HEK293T (cell line): ENCODE measurements around the gene PRSS38.

Experiments used
- CTCF ChIA-PET: fragments of 350-600 bp; formaldehyde crosslinking; extraction: SDS; loops from one replicate; lab custom pipeline; 2021; ENCODE audit warnings: antibody characterized with exemption, inconsistent platforms; lab: Yijun Ruan, JAX
- POLR2A ChIA-PET: fragments of 350-600 bp; formaldehyde crosslinking; extraction: SDS; loops from one replicate; lab custom pipeline; 2020; ENCODE audit warnings: antibody characterized with exemption, inconsistent platforms; lab: Yijun Ruan, JAX
- DNase-seq: peaks from one replicate; pipeline ENCODE4 v3.0.0; 2012; ENCODE audit warnings: mixed read lengths; ENCODE audit errors: extremely low spot score
- ARNT ChIP-seq: fragments of 450-650 bp; IDR thresholded peaks from 2 replicates; pipeline ENCODE4 v1.6.1; 2017; ENCODE audit warnings: mild to moderate bottlenecking
- BHLHE40 ChIP-seq: fragments of 450-650 bp; IDR thresholded peaks from 2 replicates; pipeline ENCODE4 v1.6.1; 2016; ENCODE audit warnings: mild to moderate bottlenecking, moderate library complexity, borderline replicate concordance
- CTBP1 ChIP-seq: fragments of 450-650 bp; IDR thresholded peaks from 2 replicates; pipeline ENCODE4 v1.6.1; 2016; ENCODE audit warnings: borderline replicate concordance
- ELF4 ChIP-seq: fragments of 450-650 bp; IDR thresholded peaks from 2 replicates; pipeline ENCODE4 v1.6.1; 2017; ENCODE audit warnings: antibody characterized with exemption
- FOXA1 ChIP-seq: fragments of 450-650 bp; IDR thresholded peaks from 2 replicates; pipeline ENCODE4 v1.6.1; 2016; ENCODE audit warnings: mild to moderate bottlenecking
- FOXK2 ChIP-seq: fragments of 450-650 bp; IDR thresholded peaks from 2 replicates; pipeline ENCODE4 v1.6.1; 2016; ENCODE audit warnings: mild to moderate bottlenecking
- FOXM1 ChIP-seq: fragments of 450-650 bp; IDR thresholded peaks from 2 replicates; pipeline ENCODE4 v1.6.1; 2017; ENCODE audit warnings: mild to moderate bottlenecking, borderline replicate concordance
- HDGF ChIP-seq: fragments of 450-650 bp; IDR thresholded peaks from 2 replicates; pipeline ENCODE4 v1.6.1; 2017; ENCODE audit warnings: antibody characterized with exemption, borderline replicate concordance
- L3MBTL2 ChIP-seq: fragments of 450-650 bp; conservative IDR thresholded peaks from 2 replicates; pipeline ENCODE4 v1.6.1; 2016; ENCODE audit warnings: mild to moderate bottlenecking
- LEF1 ChIP-seq: fragments of 450-650 bp; IDR thresholded peaks from 2 replicates; pipeline ENCODE4 v1.6.1; 2017; ENCODE audit warnings: mild to moderate bottlenecking, borderline replicate concordance
- NFRKB ChIP-seq: fragments of 450-650 bp; IDR thresholded peaks from 2 replicates; pipeline ENCODE4 v1.6.1; 2016; ENCODE audit warnings: mild to moderate bottlenecking, moderate library complexity
- PKNOX1 ChIP-seq: fragments of 450-650 bp; IDR thresholded peaks from 2 replicates; pipeline ENCODE4 v1.6.1; 2016
- SP1 ChIP-seq: fragments of 450-650 bp; IDR thresholded peaks from 2 replicates; pipeline ENCODE4 v1.6.1; 2017
- SUZ12 ChIP-seq: fragments of 450-650 bp; IDR thresholded peaks from 2 replicates; pipeline ENCODE4 v1.6.1; 2016; ENCODE audit warnings: mild to moderate bottlenecking
- TARDBP ChIP-seq: fragments of 450-650 bp; IDR thresholded peaks from 2 replicates; pipeline ENCODE4 v1.6.1; 2016
- ZNF384 ChIP-seq: fragments of 450-650 bp; IDR thresholded peaks from 2 replicates; pipeline ENCODE4 v1.6.1; 2016

Gene PRSS38

GRCh38 chr1:227788271-227789083 lies 27.0 kb upstream of the PRSS38 start:
- POLR2A ChIA-PET = interaction anchor here (2.7 kb wide), 1 partner anchor 53 kb away, joined by 10 read pairs; the partner anchor contains the start of genes JMJD4 and SNAP47
- TF ChIP-seq FOXK2 = no peak
- TF ChIP-seq PKNOX1 = no peak
- no peak for TF ChIP-seq TARDBP
- TF ChIP-seq SP1 = peak; percentile 95
- DNase-seq = peak; percentile 85
- CTCF ChIA-PET = no interaction called here

GRCh38 chr1:227789084-227790033 lies 26.1 kb upstream of the PRSS38 start:
- DNase-seq = peak; percentile 13
- ChIA-PET CTCF (interaction anchor here (1.2 kb wide), 1 partner anchor 165 kb away, joined by 5 read pairs; no protein-coding TSS in a partner anchor), POLR2A (interaction anchor here (2.7 kb wide), 1 partner anchor 54 kb away, joined by 10 read pairs; the partner anchor contains the start of genes JMJD4 and SNAP47)
- no peak for TF ChIP-seq SP1
- no peak for TF ChIP-seq ARNT
- TF ChIP-seq FOXK2 = no peak
- no peak for TF ChIP-seq FOXA1
- TF ChIP-seq ELF4 = no peak
- no peak for TF ChIP-seq SUZ12
- no peak for TF ChIP-seq HDGF
- TF ChIP-seq NFRKB = no peak
- no peak for TF ChIP-seq L3MBTL2
- no peak for TF ChIP-seq LEF1
- TF ChIP-seq TARDBP = no peak
- no peak for TF ChIP-seq FOXM1

GRCh38 chr1:227790034-227790400 lies 25.5 kb upstream of the PRSS38 start:
- ChIA-PET CTCF (interaction anchor here (1.2 kb wide), 1 partner anchor 164 kb away, joined by 5 read pairs; no protein-coding TSS in a partner anchor), POLR2A (interaction anchor here (2.7 kb wide), 1 partner anchor 55 kb away, joined by 10 read pairs; the partner anchor contains the start of genes JMJD4 and SNAP47)
- DNase-seq = no peak
- TF ChIP-seq CTBP1 (no peak), SUZ12 (no peak), PKNOX1 (no peak), FOXK2 (no peak), ELF4 (no peak), L3MBTL2 (no peak), NFRKB (no peak), ZNF384 (no peak), HDGF (no peak), LEF1 (no peak), SP1 (no peak), BHLHE40 (no peak), FOXM1 (no peak), TARDBP (no peak), FOXA1 (no peak), ARNT (no peak)

GRCh38 chr1:227790868-227791267 lies 24.6 kb upstream of the PRSS38 start:
- ChIA-PET CTCF (no interaction called here), POLR2A (no interaction called here)
- TF ChIP-seq LEF1 (no peak), FOXA1 (no peak), BHLHE40 (no peak), TARDBP (no peak), PKNOX1 (no peak), ARNT (no peak), ELF4 (no peak), NFRKB (no peak), ZNF384 (no peak), CTBP1 (no peak), L3MBTL2 (no peak), HDGF (no peak), SUZ12 (no peak), FOXK2 (no peak)
- no peak for DNase-seq

- no peak for DNase-seq
- TF ChIP-seq FOXA1 = no peak
- no peak for TF ChIP-seq BHLHE40
- TF ChIP-seq SUZ12 = no peak
- TF ChIP-seq PKNOX1 = no peak
- TF ChIP-seq NFRKB = no peak
- TF ChIP-seq FOXK2 = no peak
- TF ChIP-seq ELF4 = no peak
- TF ChIP-seq HDGF = no peak
- no peak for TF ChIP-seq SP1
- TF ChIP-seq TARDBP = no peak
- no peak for TF ChIP-seq LEF1
- TF ChIP-seq ZNF384 = no peak
- TF ChIP-seq FOXM1 = no peak
- no peak for TF ChIP-seq L3MBTL2
- no peak for TF ChIP-seq ARNT
- no peak for TF ChIP-seq CTBP1
- CTCF ChIA-PET = no interaction called here
- POLR2A ChIA-PET = no interaction called here
Observed at GRCh38 chr1:227791425-227792143, 23.9 kb upstream of the PRSS38 start.
